Immature natural killer cell (primary cell): Measurements from ENCODE around the gene PCP2. TPM values are rescaled to one million over a fixed set of nuclear protein-coding genes. Genes with fewer than 3 reads are reported as not detected.
A peak's percentile ranks its signal among the peaks of the same experiment; 100 is the strongest.
"Not testable (repeated sequence)": the region's sequence is repeated elsewhere in the genome, so short reads cannot be mapped to it uniquely, and the experiment has no call there.

Experiments used
- DNase-seq, 3 donors: peaks; one replicate each; pipeline ENCODE4 v3.0.0; 2022; ENCODE audit warnings: mixed read lengths in 1 of 3
- H3K27ac Mint-ChIP-seq, 6 donors: one replicate each; pipeline ENCODE4 v1.8.0; 2020; ENCODE audit warnings: mixed read lengths in 6 of 6, mild to moderate bottlenecking in 5 of 6, inconsistent platforms in 4 of 6, moderate library complexity in 3 of 6
- H3K27me3 Mint-ChIP-seq, 3 donors: one replicate each; pipeline ENCODE4 v1.8.0; 2020 to 2021; ENCODE audit warnings: low read depth in 3 of 3, mild to moderate bottlenecking in 3 of 3, mixed read lengths in 3 of 3, moderate library complexity in 3 of 3, inconsistent platforms in 1 of 3
- H3K36me3 Mint-ChIP-seq, 3 donors: one replicate each; pipeline ENCODE4 v1.8.0; 2020; ENCODE audit warnings: mixed read lengths in 3 of 3, inconsistent platforms in 2 of 3, mild to moderate bottlenecking in 2 of 3
- H3K4me1 Mint-ChIP-seq, 2 donors: one replicate each; pipeline ENCODE4 v1.8.0; 2020; ENCODE audit warnings: inconsistent platforms in 2 of 2, mild to moderate bottlenecking in 2 of 2, mixed read lengths in 2 of 2, moderate library complexity in 1 of 2
- H3K4me3 Mint-ChIP-seq, 5 donors: one replicate each; pipeline ENCODE4 v1.8.0; 2020; ENCODE audit warnings: mild to moderate bottlenecking in 5 of 5, mixed read lengths in 5 of 5, inconsistent platforms in 3 of 5, moderate library complexity in 3 of 5
- H3K9me3 Mint-ChIP-seq, 6 donors: one replicate each; pipeline ENCODE4 v1.8.0; 2020; ENCODE audit warnings: mild to moderate bottlenecking in 6 of 6, mixed read lengths in 6 of 6, inconsistent platforms in 4 of 6, moderate library complexity in 3 of 6
- polyA plus RNA-seq, 3 donors: library from polyadenylated mRNA; unstranded; fragments of 300-500 nt; fragmentation: Illumina TruSeq; gene quantifications; one replicate each; pipeline ENCODE4 v1.2.3, GENCODE V29; 2021

The PCP2 gene
- polyA plus RNA-seq, 3 donors from 2014 or later: 0.58 TPM; not detected in 2

DNA sequence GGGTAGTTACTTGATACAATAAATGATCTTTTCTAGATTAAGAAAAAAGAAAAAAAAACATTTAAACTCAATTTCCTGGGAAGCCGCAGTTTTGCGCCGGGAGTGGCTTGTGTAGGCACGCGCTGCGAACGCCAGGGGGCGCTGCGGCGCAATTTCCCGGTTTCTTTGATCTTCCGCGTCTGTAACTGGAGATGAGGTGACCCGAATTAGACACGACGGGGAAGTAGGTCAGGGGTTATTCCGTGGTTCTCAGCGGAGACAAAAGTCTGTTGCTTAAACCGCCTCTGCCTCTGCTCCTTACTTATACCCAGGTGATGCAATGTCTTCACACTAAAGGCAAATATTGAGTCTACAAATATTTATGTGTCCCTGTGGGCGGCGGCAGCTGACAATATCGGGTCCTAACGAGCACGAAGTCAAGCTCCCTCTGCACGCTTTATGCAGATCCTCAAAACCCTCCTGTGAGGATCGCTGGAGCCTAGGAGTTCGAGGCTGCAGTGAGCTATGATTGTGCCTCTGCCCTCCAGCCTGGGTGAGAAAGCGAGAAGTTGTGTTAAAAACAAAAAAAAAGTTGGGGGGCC lies 18.6 kb upstream of the PCP2 start:
- H3K9me3 Mint-ChIP-seq: no peaks in the 10 kb centered on the region
- H3K4me3 Mint-ChIP-seq: peak overlapping the region; percentile 78 to 90 (median 84)
- H3K4me1 Mint-ChIP-seq: peaks cover 11 to 15% of the 10 kb centered on the region in 2 donors
- H3K27ac Mint-ChIP-seq: peak overlapping the region; percentile 77 to 91 (median 86)
- peaks cover 3 to 8% (median 4%) of the 10 kb centered on the region in 3 donors for H3K27me3 Mint-ChIP-seq
- H3K36me3 Mint-ChIP-seq: no peaks in the 10 kb centered on the region
- peak; percentile 82 to 84 (median 84) for DNase-seq

DNA sequence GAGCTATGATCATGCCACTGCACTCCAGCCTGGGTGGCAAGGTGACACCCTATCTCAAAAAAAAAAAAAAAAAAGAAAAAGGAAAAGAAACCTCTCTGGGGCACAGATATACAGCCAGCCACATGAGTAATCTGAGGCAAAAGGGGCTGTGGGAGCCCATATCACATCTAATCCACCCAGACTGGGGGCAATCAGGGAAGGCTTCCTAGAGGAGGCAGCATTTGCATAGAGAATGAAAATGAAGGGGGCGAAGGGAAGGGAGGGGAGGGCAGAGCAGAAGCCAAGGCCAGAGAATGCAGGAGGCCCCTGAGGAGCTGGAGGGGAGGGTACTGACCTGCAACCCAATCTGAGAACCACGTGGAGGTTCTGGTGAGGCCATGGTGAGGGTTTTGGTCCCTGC lies 16.6 kb upstream of the PCP2 start:
- H3K36me3 Mint-ChIP-seq: peaks cover 0 to 4% (median 3%) of the 10 kb centered on the region in 3 donors
- H3K27ac Mint-ChIP-seq: no peak overlapping the region
- H3K4me1 Mint-ChIP-seq: peaks cover 11 to 15% of the 10 kb centered on the region in 2 donors
- DNase-seq: no peak
- peaks cover 3 to 8% (median 4%) of the 10 kb centered on the region in 3 donors for H3K27me3 Mint-ChIP-seq
- no peaks in the 10 kb centered on the region for H3K9me3 Mint-ChIP-seq
- H3K4me3 Mint-ChIP-seq: no peak overlapping the region

DNA sequence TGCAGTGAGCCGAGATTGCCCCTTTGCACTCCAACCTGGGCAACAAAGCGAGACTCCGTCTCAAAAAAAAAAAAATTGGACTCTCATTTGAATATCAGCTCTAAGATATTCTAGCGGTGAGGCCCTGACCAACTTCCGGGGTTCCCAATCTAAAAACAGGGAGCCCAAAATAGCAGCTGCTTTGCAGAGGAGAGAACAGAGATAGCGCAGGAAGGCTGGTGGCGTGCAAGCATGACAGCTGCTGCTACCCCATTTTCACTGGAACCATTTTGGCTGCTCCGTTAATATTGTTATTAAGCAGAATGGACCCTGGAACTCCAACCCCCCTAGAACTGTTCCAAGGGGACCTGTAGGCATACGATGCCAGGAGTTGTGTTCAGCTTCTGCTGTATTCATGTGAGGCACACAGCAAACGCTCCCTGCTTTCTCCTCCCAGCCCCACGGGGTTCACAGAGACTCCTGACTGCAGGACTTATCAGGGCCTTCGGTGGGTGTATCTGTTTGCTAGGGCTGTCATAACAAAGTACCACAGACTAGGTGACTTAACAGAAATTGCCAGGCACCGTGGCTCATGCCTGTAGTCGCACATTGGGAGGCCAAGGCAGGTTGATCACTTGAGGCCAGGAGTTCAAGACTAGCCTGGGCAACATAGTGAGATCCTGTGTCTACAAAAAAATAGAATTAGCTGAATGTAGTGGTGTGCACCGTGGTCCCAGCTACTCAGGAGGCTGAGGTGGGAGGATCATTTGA lies 14.9 kb upstream of the PCP2 start:
- no peak overlapping the region for H3K27ac Mint-ChIP-seq

DNA sequence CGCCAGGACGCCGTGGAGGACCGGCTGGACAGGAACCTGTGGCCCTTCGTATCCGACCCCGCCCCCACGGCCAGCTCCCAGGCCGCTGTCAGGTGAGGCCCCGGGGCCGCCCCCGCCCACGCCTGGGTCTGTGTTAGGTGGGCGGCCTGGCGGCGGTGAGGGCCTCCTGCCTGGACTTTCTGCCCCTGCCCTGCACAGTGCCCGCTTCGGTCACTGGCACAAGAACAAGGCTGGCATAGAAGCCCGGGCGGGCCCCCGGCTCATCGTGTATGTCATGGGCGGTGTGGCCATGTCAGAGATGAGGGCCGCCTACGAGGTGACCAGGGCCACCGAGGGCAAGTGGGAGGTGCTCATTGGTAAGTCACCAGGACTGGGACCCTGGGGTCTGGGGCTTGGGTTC lies 13.6 kb upstream of the PCP2 start:
- Mint-ChIP-seq H3K4me1 (peaks cover 3 to 4% of the 10 kb centered on the region in 2 donors), H3K27ac (no peak overlapping the region), H3K27me3 (peaks cover 2 to 7% (median 3%) of the 10 kb centered on the region in 3 donors), H3K36me3 (peaks cover 0 to 4% (median 3%) of the 10 kb centered on the region in 3 donors), H3K4me3 (no peak overlapping the region), H3K9me3 (no peaks in the 10 kb centered on the region)
- no peak for DNase-seq

More for the DNA sequence above, 14.9 kb upstream of the PCP2 start:
- peaks cover 0 to 4% (median 3%) of the 10 kb centered on the region in 3 donors for H3K36me3 Mint-ChIP-seq
- no peak for DNase-seq
- peaks cover 11 to 15% of the 10 kb centered on the region in 2 donors for H3K4me1 Mint-ChIP-seq
- H3K4me3 Mint-ChIP-seq: no peak overlapping the region
- H3K9me3 Mint-ChIP-seq: no peaks in the 10 kb centered on the region
- H3K27me3 Mint-ChIP-seq: peaks cover 2 to 8% (median 7%) of the 10 kb centered on the region in 3 donors

DNA sequence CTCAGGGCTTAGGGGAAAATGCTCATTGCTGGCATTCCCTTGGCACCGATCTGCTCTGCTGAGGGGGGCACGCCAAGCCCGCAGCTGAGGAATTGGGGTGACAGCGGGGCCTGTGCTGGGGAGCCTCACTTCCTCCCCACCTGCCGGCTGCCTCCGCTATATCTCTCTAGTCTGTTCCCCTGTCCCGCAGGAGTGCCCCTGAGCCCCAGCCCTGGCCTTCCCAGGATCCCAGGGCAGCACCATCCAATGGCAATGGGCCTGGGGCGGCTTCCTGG lies 12.8 kb upstream of the PCP2 start:
- no peak overlapping the region for H3K27ac Mint-ChIP-seq
- no peak overlapping the region for H3K4me3 Mint-ChIP-seq
- no peaks in the 10 kb centered on the region for H3K9me3 Mint-ChIP-seq
- peaks cover 0 to 4% (median 3%) of the 10 kb centered on the region in 3 donors for H3K36me3 Mint-ChIP-seq
- peaks cover 0 to 4% (median 0%) of the 10 kb centered on the region in 3 donors for H3K27me3 Mint-ChIP-seq
- H3K4me1 Mint-ChIP-seq: no peaks in the 10 kb centered on the region
- DNase-seq: no peak

DNA sequence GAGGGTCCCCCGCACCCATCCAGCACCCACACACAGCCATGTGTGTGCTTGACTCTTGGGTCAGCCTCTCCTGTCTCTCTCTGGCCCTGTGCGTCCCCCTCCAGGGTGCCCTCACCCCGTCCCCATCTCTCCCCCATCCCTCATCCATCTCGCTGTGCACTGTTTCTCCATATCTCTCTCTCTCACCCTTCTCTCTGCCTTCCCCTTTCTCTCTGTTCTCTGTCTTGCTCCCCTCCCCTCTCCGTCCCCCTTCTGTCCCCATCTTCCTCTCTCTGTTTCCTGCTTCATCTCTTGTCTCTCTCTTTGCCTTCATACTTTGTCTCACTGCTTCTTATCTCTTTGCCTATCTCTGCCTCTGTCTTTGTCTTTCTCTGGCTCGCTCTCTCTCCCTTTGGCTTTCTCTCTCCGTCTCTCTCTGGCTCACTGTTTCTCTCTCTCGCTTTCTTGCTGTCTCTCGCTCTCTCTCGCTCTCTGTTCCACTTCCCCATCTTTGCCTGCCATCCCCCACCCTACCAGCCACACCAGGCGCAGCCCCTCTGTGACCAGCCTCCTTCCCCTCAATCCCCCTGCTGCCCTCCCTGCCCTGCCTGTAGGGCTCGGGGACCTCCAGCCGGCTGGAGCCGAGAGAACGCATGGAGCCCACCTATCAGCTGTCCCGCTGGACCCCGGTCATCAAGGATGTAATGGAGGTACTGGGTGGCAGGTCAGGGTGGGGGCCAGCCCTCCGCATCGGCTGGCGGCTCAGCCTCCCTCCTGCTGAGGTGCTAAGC lies 12.3 kb upstream of the PCP2 start:
- Mint-ChIP-seq H3K4me3 (peak overlapping the region in 1 of 5 donors; percentile 25), H3K36me3 (peaks cover 0 to 4% (median 3%) of the 10 kb centered on the region in 3 donors), H3K27ac (peak overlapping the region in 3 of 6 donors; percentile 46 to 87 (median 62))

DNA sequence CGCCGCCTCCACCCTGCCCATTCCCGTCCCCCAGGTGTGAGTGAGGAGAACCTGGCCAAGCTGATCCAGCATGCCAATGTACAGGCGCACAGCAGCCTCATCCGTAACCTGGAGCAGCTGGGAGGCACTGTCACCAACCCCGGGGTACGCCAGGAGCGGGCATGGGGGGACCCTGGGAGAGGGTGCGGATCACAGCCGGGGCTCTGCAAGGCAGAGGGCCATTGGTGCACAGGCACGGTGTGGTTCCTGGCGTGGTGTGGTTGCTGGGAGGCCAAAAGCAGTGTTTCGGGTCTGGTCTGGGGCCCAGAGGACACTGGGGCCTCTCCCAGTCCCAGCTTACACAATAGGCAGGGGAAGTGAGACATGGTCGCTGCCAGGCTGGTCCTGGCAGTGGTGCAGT lies 11.6 kb upstream of the PCP2 start:
- Mint-ChIP-seq H3K27ac (peak overlapping the region in 1 of 6 donors; percentile 53), H3K4me3 (no peak overlapping the region), H3K27me3 (peaks cover 0 to 4% (median 0%) of the 10 kb centered on the region in 3 donors), H3K36me3 (peaks cover 0 to 4% (median 3%) of the 10 kb centered on the region in 3 donors), H3K9me3 (no peaks in the 10 kb centered on the region), H3K4me1 (peaks cover 3 to 4% of the 10 kb centered on the region in 2 donors)
- no peak for DNase-seq

More for the DNA sequence above, 12.3 kb upstream of the PCP2 start:
- no peaks in the 10 kb centered on the region for H3K4me1 Mint-ChIP-seq
- DNase-seq: no peak
- H3K27me3 Mint-ChIP-seq: peaks cover 0 to 4% (median 0%) of the 10 kb centered on the region in 3 donors
- no peaks in the 10 kb centered on the region for H3K9me3 Mint-ChIP-seq

DNA sequence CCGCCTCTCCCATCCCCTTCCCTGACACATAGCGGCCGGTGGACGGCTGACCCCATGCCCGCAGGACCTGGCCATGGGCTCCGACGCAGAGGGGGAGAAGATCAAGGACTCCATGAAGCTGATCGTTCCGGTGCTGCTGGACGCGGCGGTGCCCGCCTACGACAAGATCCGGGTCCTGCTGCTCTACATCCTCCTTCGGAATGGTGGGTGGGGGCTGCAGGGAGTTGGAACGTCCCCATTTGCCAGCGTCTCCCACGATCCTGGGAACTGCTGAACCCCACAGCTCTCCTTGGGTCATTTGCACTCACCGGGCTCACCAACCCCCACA lies 11.0 kb upstream of the PCP2 start:
- Mint-ChIP-seq H3K9me3 (no peaks in the 10 kb centered on the region), H3K36me3 (peaks cover 4 to 9% (median 6%) of the 10 kb centered on the region in 3 donors), H3K4me1 (peaks cover 10% of the 10 kb centered on the region in 2 donors), H3K27me3 (peaks cover 0 to 4% (median 0%) of the 10 kb centered on the region in 3 donors), H3K27ac (no peak overlapping the region), H3K4me3 (no peak overlapping the region)
- DNase-seq: no peak

DNA sequence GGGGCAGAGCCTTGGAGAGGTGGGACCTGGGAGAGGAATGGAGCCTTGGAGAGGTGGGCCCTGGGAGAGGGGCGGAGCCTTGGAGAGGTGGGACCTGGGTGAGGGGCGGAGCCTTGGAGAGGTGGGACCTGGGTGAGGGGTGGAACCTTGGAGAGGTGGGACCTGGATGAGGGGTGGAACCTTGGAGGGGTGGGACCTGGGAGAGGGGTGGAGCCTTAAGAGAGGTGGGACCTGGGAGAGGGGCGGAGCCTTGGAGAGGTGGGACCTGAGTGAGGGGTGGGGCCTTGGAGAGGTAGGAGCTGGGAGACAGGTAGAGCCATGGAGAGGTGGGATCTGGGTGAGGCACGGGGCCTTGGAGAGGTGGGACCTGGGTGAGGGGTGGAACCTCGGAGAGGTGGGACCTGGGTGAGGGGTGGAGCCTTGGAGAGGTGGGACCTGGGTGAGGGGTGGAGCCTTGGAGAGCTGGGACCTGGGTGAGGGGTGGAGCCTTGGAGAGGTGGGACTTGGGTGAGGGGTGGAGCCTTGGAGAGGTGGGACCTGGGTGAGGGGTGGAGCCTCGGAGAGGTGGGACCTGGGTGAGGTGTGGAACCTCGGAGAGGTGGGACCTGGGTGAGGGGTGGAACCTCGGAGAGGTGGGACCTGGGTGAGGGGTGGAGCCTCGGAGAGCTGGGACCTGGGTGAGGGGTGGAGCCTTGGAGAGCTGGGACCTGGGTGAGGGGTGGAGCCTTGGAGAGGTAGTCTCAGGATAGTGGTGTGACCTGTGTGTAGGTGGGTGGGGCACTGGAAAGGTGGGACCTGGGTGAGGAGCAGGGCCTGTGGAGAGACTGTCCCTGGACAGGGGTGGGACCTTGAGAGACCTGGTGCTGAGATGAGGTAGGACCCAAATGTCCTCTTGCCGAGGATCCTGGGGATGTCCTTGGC lies 10.4 kb upstream of the PCP2 start:
- H3K4me3 Mint-ChIP-seq, H3K9me3 Mint-ChIP-seq, H3K36me3 Mint-ChIP-seq, H3K27me3 Mint-ChIP-seq: not testable (repeated sequence)
- Mint-ChIP-seq H3K4me1 (peaks cover 16% of the 10 kb centered on the region in 2 donors), H3K27ac (peak overlapping the region in 2 of 6 donors; percentile 34 to 42)
- peak; percentile 9 to 20 (median 19) for DNase-seq

DNA sequence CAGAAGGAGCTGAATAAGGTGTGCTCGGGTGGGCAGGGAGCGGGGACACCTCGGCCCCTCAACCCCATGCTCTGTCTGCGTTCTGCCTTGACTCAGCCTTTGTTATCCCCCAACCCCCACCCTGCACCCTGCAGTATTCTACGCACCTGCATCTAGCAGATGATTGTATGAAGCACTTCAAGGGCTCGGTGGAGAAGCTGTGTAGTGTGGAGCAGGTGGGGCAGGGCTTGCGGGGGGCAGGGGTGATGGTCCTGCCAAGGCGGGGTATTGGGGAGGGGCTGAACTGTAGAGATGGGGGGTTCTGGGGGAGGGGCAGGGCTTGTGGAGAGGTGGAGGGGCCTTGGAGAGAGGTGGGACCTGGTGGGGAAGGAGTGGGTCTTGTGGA lies 9.5 kb upstream of the PCP2 start:
- Mint-ChIP-seq H3K27ac (peak overlapping the region in 2 of 6 donors; percentile 34 to 42), H3K4me3 (no peak overlapping the region), H3K27me3 (peaks cover 0 to 5% (median 0%) of the 10 kb centered on the region in 3 donors), H3K9me3 (no peaks in the 10 kb centered on the region), H3K4me1 (peaks cover 20 to 21% of the 10 kb centered on the region in 2 donors), H3K36me3 (peaks cover 4 to 9% (median 6%) of the 10 kb centered on the region in 3 donors)
- no peak for DNase-seq

DNA sequence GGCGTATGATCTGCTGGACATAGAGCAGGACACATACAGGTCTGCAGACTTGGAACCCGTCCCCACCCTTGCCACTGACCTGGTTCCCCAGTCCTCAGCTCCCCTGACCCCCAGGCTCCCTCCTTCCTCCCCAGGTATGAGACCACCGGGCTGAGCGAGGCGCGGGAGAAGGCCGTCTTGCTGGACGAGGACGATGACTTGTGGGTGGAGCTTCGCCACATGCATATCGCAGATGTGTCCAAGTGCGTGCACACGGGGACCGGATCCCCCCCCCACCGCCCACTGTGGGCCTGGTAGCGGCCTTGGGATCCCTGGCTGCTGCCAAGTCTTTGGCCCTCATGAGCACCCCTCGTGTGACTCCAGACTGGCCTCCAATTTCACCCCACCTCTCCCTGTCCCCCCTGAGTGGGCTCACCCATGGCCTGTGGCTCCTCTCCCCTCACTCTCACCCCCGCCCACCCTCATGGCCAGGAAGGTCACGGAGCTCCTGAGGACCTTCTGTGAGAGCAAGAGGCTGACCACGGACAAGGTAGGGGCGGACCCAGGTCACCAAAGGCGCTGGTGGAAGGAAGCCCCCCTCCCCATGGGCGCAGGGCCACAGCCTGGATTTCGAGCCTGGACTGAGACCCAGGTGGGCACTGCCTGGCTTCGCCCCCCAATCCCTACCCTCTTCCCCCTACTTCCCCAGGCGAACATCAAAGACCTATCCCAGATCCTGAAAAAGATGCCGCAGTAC lies 8.9 kb upstream of the PCP2 start:
- Mint-ChIP-seq H3K4me3 (no peak overlapping the region), H3K27me3 (peaks cover 0 to 5% (median 0%) of the 10 kb centered on the region in 3 donors), H3K4me1 (peaks cover 24 to 27% of the 10 kb centered on the region in 2 donors), H3K9me3 (no peaks in the 10 kb centered on the region), H3K27ac (no peak overlapping the region), H3K36me3 (peaks cover 4 to 9% (median 6%) of the 10 kb centered on the region in 3 donors)
- no peak for DNase-seq

DNA sequence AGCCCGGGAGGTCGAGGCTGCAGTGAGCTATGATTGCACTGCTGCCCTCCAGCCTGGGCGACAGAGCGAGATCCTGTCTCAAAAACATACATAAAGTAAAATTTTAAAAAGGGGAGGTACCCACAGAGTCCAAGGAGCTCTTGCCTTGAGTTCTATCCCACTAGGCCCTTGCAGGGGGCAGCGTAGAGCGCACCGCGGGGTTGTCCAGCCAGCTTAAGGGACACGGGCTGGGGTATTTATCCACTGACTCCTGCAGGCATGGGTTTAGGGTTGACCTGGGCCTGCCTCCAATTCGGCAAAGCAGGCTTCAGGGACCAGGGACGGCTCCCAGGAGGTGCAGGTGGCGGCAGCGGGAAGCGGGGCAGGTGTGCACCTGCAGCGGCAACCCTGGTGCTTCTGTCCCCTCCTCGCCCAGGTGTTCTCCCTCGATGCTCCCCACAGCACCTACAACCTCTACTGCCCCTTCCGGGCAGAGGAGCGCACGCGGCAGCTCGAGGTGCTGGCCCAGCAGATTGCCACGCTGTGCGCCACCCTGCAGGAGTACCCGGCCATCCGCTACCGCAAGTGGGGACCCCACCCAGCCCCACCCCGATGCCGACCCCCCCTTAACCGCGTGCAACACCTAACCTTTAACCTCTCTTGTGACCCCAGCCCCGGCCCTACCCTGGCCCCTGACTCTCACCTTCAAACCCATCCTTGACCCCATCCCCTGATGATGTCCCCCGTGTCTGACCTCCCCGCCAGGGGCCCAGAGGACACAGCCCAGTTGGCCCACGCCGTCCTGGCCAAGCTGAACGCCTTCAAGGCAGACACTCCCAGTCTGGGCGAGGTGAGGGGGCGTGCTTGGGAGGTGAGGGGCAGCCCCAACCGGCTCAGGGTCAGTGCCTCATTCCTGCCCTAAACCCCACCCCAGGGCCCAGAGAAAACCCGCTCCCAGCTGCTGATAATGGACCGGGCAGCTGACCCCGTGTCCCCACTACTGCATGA lies 8.1 kb upstream of the PCP2 start:
- no peak overlapping the region for H3K27ac Mint-ChIP-seq
- H3K4me1 Mint-ChIP-seq: peaks cover 26 to 30% of the 10 kb centered on the region in 2 donors
- DNase-seq: no peak
- H3K36me3 Mint-ChIP-seq: peaks cover 4 to 9% (median 6%) of the 10 kb centered on the region in 3 donors
- H3K9me3 Mint-ChIP-seq: no peaks in the 10 kb centered on the region
- no peak overlapping the region for H3K4me3 Mint-ChIP-seq
- H3K27me3 Mint-ChIP-seq: peaks cover 0 to 10% (median 0%) of the 10 kb centered on the region in 3 donors
